Mucosa of descending colon (tissue), 3 donors: ENCODE measurements around the gene S100A4. TPM values are rescaled to one million over a fixed set of nuclear protein-coding genes. Genes with fewer than 3 reads are reported as not detected.
A peak's percentile ranks its signal among the peaks of the same experiment; 100 is the strongest.

Source experiments
- ATAC-seq: fragments of 200-7000 bp; cut with Tn5 transposase; one replicate; pipeline ENCODE4 v1.9.1; 2020; ENCODE audit warnings: mild to moderate bottlenecking, moderate library complexity
- DNase-seq, 3 donors: peaks; one replicate each; pipeline ENCODE4 v3.0.0-alpha.2; 2020
- H3K36me3 ChIP-seq: fragments of 200-600 bp; one replicate; pipeline ENCODE4 v1.8.0; 2021; ENCODE audit warnings: low read depth, mild to moderate bottlenecking
- H3K4me1 ChIP-seq: fragments of 200-600 bp; one replicate; pipeline ENCODE4 v1.8.0; 2021; ENCODE audit warnings: low read depth, mild to moderate bottlenecking
- H3K4me3 ChIP-seq: fragments of 200-600 bp; one replicate; pipeline ENCODE4 v1.8.0; 2021; ENCODE audit warnings: mild to moderate bottlenecking
- H3K9me3 ChIP-seq: fragments of 200-600 bp; one replicate; pipeline ENCODE4 v1.8.0; 2021; ENCODE audit warnings: mild to moderate bottlenecking
- CTCF ChIP-seq: fragments of 200-600 bp; IDR thresholded peaks from one replicate; pipeline ENCODE4 v1.8.0; 2022; ENCODE audit warnings: antibody characterized with exemption, mild to moderate bottlenecking
- intact Hi-C, 2 donors: fragments of 100-400 bp; cut with DNase I in 1 of 2; cut with micrococcal nuclease in 1 of 2; formaldehyde crosslinking; loops; one replicate each; pipeline versions ENCODE4 v1.11.0 to v1.11.1; 2022; cut with DNase I, micrococcal nuclease
- total RNA-seq, 3 donors: library from RNA; stranded (reverse); fragmentation: NEBNext Ultra II Directional in 2 of 3; extraction: Animal tissue kit (Norgen Biotek cat#: 25700) in 2 of 3; gene quantifications; one replicate each; pipeline versions ENCODE4 v1.2.1 to v1.2.4, GENCODE V29; 2021 to 2023
- donor health status: DM: no; HTN: no; CAD: no; lungs with moderate emphysema.
- donor health status: DM: no; HTN: no; CAD: no.
- donor health status: DM: no; HTN: yes; CAD: no.

The S100A4 gene
- total RNA-seq, 3 donors from 2014 or later, result 28.9 to 176 (median 141) TPM

DNA sequence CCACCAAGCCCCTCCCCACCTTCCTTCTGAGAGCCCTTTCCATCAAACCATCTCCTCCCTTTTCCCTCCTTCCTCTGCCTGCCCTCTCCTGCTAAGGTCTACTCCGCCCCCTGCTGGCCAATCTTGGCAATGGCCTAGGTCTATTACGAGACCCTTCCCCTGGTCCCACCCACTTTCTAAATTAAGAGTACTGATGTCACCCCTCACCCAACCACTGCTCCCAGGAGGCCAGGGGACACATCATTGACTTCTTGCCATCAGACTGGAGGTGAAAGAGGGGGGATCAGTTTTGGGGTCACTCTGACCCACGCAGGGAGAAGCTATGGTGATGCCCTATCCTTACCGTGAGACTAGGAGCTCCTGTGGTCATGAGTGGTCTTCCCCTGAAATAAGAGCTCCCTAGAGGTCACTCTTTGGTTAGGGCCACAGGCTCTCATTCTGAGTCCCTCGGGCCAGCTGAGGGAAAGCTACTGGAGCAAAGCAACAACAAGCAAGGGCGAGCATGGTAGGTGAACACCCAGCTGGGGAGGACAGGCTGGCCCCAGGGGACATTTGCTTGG is 50.5 kb downstream of the S100A4 start:
- TF ChIP-seq CTCF, result peak; percentile 85
- Histone ChIP-seq H3K4me3 (no peak overlapping the region), H3K36me3 (no peaks in the 10 kb centered on the region), H3K4me1 (no peaks in the 10 kb centered on the region), H3K9me3 (no peaks in the 10 kb centered on the region)
- DNase-seq (peak; percentile 54 to 83 (median 81)), ATAC-seq (peak; percentile 69)
- intact Hi-C loops, result loop anchor here (2.0 to 5.0 kb wide), 2 partner anchors 138 to 142 kb away; partner anchors contain the start of gene S100A9 (in 1 of the 2)

Other genes with a start within 250 kb of the S100A4 start
- not detected for gene PGLYRP3, start 232.9 kb downstream of the S100A4 start, total RNA-seq
- not detected for gene PGLYRP4, start 197.0 kb downstream of the S100A4 start, total RNA-seq
- gene S100A9, start 188.0 kb downstream of the S100A4 start, total RNA-seq, result 100 to 1,000 TPM in 1 of 3 donors, 10 to 100 TPM in 1, 1 to 10 TPM in 1; 5.5 to 151 (median 75.0) TPM
- 1 to 10 TPM in 1 of 3 donors, under 1 TPM in 1, not detected in 1; 0.87 to 1.5 TPM for gene S100A12, start 170.2 kb downstream of the S100A4 start, total RNA-seq
- 10 to 100 TPM in 2 of 3 donors, 1 to 10 TPM in 1; 3.4 to 90.6 (median 22.4) TPM for gene S100A8, start 154.7 kb downstream of the S100A4 start, total RNA-seq
- not detected for gene S100A7A, start 129.3 kb downstream of the S100A4 start, total RNA-seq
- not detected for gene S100A7, start 85.2 kb downstream of the S100A4 start, total RNA-seq
- 1,000 to 10,000 TPM; 1,327 to 1,659 (median 1,382) TPM for gene S100A6, start 9.8 kb downstream of the S100A4 start, total RNA-seq
- not detected for gene S100A5, start 4.9 kb downstream of the S100A4 start, total RNA-seq
- gene S100A3, start 3.5 kb upstream of the S100A4 start, total RNA-seq, result 1 to 10 TPM in 1 of 3 donors, under 1 TPM in 1, not detected in 1; 0.85 to 2.2 TPM
- gene S100A2, start 20.0 kb upstream of the S100A4 start, total RNA-seq, result 1 to 10 TPM in 2 of 3 donors, not detected in 1; 1.3 to 1.9 TPM
- 100 to 1,000 TPM in 2 of 3 donors, 10 to 100 TPM in 1; 79.9 to 156 (median 139) TPM for gene S100A16, start 67.3 kb upstream of the S100A4 start, total RNA-seq
- gene S100A14, start 70.5 kb upstream of the S100A4 start, total RNA-seq, result 100 to 1,000 TPM; 122 to 361 (median 325) TPM
- 100 to 1,000 TPM in 1 of 3 donors, 10 to 100 TPM in 2; 42.3 to 102 (median 43.9) TPM for gene S100A13, start 81.7 kb upstream of the S100A4 start, total RNA-seq
- 1 to 10 TPM in 2 of 3 donors, under 1 TPM in 1; 0.20 to 5.6 (median 2.4) TPM for gene S100A1, start 82.6 kb upstream of the S100A4 start, total RNA-seq
- 10 to 100 TPM; 64.2 to 71.8 (median 71.6) TPM for gene CHTOP, start 88.3 kb upstream of the S100A4 start, total RNA-seq
- 10 to 100 TPM; 22.6 to 33.7 (median 25.4) TPM for gene SNAPIN, start 112.9 kb upstream of the S100A4 start, total RNA-seq
- gene ILF2, start 125.2 kb upstream of the S100A4 start, total RNA-seq, result 100 to 1,000 TPM in 1 of 3 donors, 10 to 100 TPM in 2; 78.4 to 126 (median 81.3) TPM
- gene NPR1, start 132.9 kb upstream of the S100A4 start, total RNA-seq, result 10 to 100 TPM in 1 of 3 donors, 1 to 10 TPM in 2; 2.3 to 16.4 (median 6.0) TPM
- gene INTS3, start 182.2 kb upstream of the S100A4 start, total RNA-seq, result 10 to 100 TPM; 30.6 to 52.3 (median 36.1) TPM
- 10 to 100 TPM; 17.9 to 35.1 (median 22.9) TPM for gene SLC27A3, start 229.6 kb upstream of the S100A4 start, total RNA-seq